Measurements from ENCODE around the gene AGAP1. TPM values are rescaled to one million over a fixed set of nuclear protein-coding genes. Genes with fewer than 3 reads are reported as not detected.

The AGAP1 gene
- total RNA-seq, 4 donors from 2014 or later, result 33.7 to 55.2 (median 37.5) TPM

GRCh38 chr2:235563056-235563910 is 69.4 kb downstream of the AGAP1 start:
- Histone ChIP-seq H3K27me3 (no peaks in the 10 kb centered on the region), H3K4me1 (peaks cover 0 to 25% (median 0%) of the 10 kb centered on the region in 3 donors), H3K9me3 (peaks cover 0 to 3% (median 0%) of the 10 kb centered on the region in 3 donors), H3K27ac (no peak overlapping the region), H3K36me3 (peaks cover 0 to 5% of the 10 kb centered on the region in 2 donors), H3K4me3 (no peak overlapping the region)
- TF ChIP-seq POLR2AphosphoS5 (IDR thresholded peaks at IDR 0.05), result no peak
- no peak for TF ChIP-seq POLR2A (IDR thresholded peaks at IDR 0.05)
- TF ChIP-seq CTCF (IDR thresholded peaks at IDR 0.05), result no peak
- TF ChIP-seq EP300 (IDR thresholded peaks at IDR 0.05), result no peak
- no peak for ATAC-seq
- WGBS, 2 donors (ENCODE audit: low coverage in 1 of 2), result 48 to 72% methylated on average over 5 to 7 of the region's 13 CpGs

- 45 to 59% methylated on average over 3 to 5 of the region's 6 CpGs for WGBS, 2 donors (ENCODE audit: low coverage in 1 of 2)
- Histone ChIP-seq H3K27me3 (no peaks in the 10 kb centered on the region), H3K4me3 (no peak overlapping the region), H3K36me3 (peaks cover 0 to 5% of the 10 kb centered on the region in 2 donors), H3K9me3 (peaks cover 0 to 10% (median 0%) of the 10 kb centered on the region in 3 donors), H3K27ac (no peak overlapping the region), H3K4me1 (peaks cover 0 to 24% (median 0%) of the 10 kb centered on the region in 3 donors)
- ATAC-seq, result no peak
- TF ChIP-seq EP300 (IDR thresholded peaks at IDR 0.05) (no peak), POLR2AphosphoS5 (IDR thresholded peaks at IDR 0.05) (no peak), POLR2A (IDR thresholded peaks at IDR 0.05) (no peak), CTCF (IDR thresholded peaks at IDR 0.05) (no peak)
Observed at GRCh38 chr2:235564066-235564465, 70.2 kb downstream of the AGAP1 start.

GRCh38 chr2:235564884-235565530 is 71.2 kb downstream of the AGAP1 start:
- H3K27ac ChIP-seq, result no peak overlapping the region
- H3K27me3 ChIP-seq, result no peaks in the 10 kb centered on the region
- 100% methylated on average over 1 to 2 of the region's 6 CpGs for WGBS, 2 donors (ENCODE audit: low coverage in 1 of 2)
- peaks cover 0 to 22% (median 0%) of the 10 kb centered on the region in 3 donors for H3K4me1 ChIP-seq
- peaks cover 0 to 5% of the 10 kb centered on the region in 2 donors for H3K36me3 ChIP-seq
- peaks cover 0 to 10% (median 0%) of the 10 kb centered on the region in 3 donors for H3K9me3 ChIP-seq
- ATAC-seq, result no peak
- no peak overlapping the region for H3K4me3 ChIP-seq
- no peak for TF ChIP-seq EP300 (IDR thresholded peaks at IDR 0.05)

- H3K36me3 ChIP-seq, result peaks cover 0 to 5% of the 10 kb centered on the region in 2 donors
- H3K27ac ChIP-seq, result no peak overlapping the region
- WGBS, 2 donors (ENCODE audit: low coverage in 1 of 2), result 80 to 88% methylated on average over 5 to 6 of the region's 11 CpGs
- peaks cover 0 to 10% (median 0%) of the 10 kb centered on the region in 3 donors for H3K9me3 ChIP-seq
- H3K4me1 ChIP-seq, result peaks cover 0 to 20% (median 0%) of the 10 kb centered on the region in 3 donors
- H3K4me3 ChIP-seq, result no peak overlapping the region
- H3K27me3 ChIP-seq, result no peaks in the 10 kb centered on the region
- TF ChIP-seq EP300 (IDR thresholded peaks at IDR 0.05) (no peak), POLR2AphosphoS5 (IDR thresholded peaks at IDR 0.05) (no peak)
- ATAC-seq, result no peak
Observed at GRCh38 chr2:235566415-235566814, 72.6 kb downstream of the AGAP1 start.

- 83% methylated on average over 1 of the region's 10 CpGs; no CpG with 5 or more reads in 1 of the 2 donors for whole genome bisulfite sequencing, 2 donors (ENCODE audit: low coverage in 1 of 2)
- no peak for ATAC-seq
- no peak overlapping the region for H3K4me3 ChIP-seq
- H3K27me3 ChIP-seq, result no peaks in the 10 kb centered on the region
- TF ChIP-seq CTCF (IDR thresholded peaks at IDR 0.05) (no peak), EP300 (IDR thresholded peaks at IDR 0.05) (no peak), POLR2AphosphoS5 (IDR thresholded peaks at IDR 0.05) (no peak), POLR2A (IDR thresholded peaks at IDR 0.05) (no peak)
- peaks cover 0 to 5% of the 10 kb centered on the region in 2 donors for H3K36me3 ChIP-seq
- H3K9me3 ChIP-seq, result peaks cover 0 to 10% (median 0%) of the 10 kb centered on the region in 3 donors
- no peak overlapping the region for H3K27ac ChIP-seq
- peaks cover 0 to 20% (median 0%) of the 10 kb centered on the region in 3 donors for H3K4me1 ChIP-seq
Observed at GRCh38 chr2:235566931-235567495, 73.2 kb downstream of the AGAP1 start.
